Endometrium (tissue), 2 donors: ENCODE results near the gene CDK5RAP2.

ENCODE experiments used
- FAIRE-seq: peaks from 2 replicates; lab custom pipeline; 2012; peaks lifted over from hg19 to GRCh38; lab: Jason Lieb, UNC
- donor health status: control.
- donor health status: control.

CDK5RAP2 gene

DNA sequence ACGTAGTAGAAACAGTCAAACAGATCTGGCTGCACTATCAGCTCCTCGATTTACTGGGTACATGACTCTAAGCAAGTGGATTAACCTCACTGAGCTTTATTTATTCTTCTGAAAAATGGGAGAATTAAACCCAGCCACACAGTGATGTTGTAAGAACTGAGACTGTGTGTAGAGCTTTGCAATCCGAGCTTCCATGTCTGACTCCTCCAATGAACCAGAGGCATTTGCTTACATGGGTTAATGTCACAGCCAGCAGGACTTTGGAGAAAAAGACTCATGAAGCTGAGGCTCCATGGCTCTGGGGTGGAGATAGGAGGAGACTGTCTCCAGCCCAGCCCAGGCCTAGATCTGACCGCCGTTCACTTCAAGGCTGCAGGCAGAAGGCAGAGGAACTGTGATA is 201.3 kb downstream of the CDK5RAP2 start:
- no peak for FAIRE-seq

DNA sequence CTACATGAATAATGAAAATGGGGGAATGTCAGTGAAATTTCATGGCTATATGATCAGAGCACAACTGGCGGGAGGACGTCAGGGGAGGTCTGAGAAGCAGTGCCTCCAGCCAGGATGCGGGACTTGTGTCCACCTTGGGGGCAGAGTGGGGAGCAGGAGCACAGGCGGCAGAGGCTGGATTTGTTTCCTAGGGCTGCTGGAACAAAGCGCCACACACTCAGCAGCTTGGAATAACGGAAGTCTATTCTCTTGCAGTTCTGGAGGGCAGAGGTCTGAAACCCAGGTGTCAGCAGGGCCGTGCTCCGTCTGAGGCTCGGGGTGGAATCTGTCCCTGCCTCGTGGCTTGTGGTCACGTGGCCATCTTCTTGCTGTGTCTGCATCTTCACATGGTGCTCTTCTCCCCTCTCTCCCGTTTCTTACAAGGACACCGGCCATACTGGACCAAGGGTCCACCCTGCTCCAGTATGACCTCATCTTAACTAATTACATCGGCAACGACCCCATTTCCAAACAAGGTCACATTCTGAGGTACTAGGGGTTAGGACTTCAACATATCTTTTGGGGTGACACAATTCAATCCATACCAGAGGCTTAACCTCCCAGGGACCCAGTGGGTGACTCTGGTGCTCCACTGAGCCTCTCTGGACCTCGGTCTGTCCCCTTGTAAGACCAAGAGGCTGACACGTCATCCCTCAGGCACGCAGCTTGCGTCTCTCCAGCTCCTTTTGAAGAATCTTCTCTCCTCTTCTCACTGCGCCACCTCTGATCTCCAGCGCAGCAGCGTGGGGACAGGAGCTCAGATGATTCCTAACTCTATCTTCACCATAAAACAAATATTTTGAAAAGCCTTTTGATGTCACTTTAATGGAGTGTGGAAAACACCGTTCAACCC is 202.5 kb downstream of the CDK5RAP2 start:
- FAIRE-seq, result no peak

DNA sequence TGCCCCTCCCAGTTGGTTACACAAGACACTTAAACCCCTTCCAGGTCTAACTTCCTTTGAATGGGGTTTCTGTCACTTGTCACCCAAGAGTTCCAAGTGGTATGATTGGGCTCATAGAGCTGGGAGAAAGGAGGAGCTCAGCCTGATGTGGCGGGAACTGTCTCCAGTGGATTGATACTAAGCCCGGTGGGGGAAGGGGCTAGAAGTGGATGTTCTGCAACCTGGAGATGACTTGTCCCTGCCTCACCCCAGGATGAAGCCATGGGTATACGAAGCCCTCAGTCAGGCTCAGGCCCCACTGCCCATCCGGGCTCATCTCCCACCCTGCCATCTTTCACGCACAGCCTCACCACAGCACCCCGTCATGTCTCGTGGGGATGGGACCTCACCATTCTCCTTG is 203.9 kb downstream of the CDK5RAP2 start:
- FAIRE-seq, result no peak

DNA sequence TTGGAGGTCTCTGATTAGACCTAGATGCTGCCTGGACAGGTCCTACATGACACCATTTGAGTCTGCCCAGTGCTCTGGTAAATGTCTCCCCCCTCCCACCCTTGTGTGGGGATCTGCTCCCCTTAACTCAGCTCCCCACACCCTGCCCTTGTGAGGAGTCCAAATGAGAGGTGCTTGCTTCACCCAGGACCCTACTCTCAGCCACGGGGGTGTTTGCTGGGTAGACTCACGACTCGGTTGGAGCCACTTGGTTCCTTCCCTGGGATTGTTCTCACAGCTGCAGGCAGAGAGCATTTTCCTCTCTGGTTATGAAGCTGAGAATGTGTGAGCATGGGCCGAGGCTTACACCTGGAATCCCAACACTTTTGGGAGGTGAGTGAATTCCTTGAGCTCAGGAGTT is 204.7 kb downstream of the CDK5RAP2 start:
- FAIRE-seq, result no peak

DNA sequence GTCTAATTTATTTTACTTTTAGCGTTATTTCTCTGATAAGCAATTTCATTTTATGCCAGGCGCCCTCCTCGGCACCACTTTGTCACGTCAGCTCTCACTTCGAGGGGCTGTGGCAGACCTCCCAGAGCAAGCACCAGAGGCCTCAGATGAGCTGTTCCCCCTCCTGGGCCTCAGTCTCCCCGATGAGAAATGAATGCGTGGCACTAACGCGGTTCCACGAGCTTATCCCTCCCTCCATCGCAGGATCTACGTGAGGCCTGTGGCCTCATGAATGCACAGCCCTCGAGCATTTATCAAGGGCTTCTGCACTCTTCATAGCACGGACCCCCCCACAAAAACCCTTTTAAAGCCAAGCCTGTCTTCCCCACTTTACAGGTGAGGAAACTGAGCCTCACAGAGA is 205.2 kb downstream of the CDK5RAP2 start:
- FAIRE-seq, result no peak

DNA sequence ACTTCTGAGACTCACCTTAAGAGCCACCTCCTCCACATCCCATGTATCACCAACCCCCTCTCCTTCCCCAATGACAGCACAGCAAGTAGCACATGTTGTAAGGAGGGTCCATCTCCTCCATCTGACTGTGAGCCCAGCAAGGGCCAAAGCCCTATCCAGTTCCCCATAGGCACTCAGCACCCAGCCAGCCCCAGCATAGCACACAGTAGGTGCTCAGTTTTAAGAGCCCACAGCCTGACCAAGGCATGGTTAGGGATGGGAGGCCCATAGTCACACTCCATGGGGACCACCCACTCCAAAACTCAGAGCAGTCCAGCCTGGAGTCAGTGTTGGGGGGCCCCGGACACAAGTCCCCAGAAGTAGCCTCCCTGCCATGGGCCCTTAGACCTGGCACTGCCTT is 205.7 kb downstream of the CDK5RAP2 start:
- FAIRE-seq, result no peak

DNA sequence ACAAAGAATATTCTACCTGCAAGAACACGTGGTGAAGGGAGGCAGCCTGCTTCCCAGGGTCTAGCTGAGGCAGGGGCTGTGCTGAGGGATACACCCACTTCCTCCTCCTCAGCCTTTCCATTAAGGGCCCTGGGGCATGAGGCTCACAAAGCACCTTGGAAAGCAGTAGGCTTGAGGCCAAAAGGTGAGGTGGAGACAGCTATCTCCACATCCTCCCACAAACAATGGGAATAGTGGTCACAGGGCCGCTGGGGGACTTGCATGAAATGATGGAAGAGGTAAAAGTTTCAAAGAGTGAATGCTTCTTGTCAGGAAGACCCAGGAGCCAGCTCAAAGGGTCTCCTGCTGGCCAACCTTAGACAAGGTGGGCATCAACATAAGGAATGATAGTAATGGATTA is 207.9 kb downstream of the CDK5RAP2 start:
- no peak for FAIRE-seq

DNA sequence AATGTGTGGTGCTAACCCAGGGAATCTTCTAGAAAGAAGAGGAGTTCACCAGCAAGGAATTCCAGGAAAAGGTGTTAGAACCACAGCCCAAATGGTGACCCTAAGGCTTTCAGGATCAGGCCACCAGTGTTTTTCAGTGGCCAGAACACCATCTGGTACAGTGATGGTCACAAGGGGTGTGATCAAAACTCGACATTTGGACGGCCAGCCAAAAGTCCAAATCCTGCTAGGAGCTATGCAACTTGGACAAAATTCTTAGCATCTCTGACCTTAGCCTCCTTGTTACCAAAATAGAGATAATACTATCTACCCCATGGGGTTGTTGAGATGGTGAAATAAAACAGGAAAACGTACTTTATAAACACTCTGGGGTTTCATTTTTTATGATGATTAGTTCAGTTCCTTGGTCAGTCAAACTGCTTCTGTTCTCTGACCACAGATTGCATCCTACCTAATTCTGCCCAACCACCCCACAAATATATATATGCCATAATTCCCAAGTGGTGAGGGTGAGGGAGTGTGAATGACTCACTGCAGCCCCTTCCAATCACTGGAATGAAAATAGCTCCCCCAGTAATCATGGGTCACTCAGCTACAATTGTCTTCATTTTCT is 210.3 kb downstream of the CDK5RAP2 start:
- no peak for FAIRE-seq

DNA sequence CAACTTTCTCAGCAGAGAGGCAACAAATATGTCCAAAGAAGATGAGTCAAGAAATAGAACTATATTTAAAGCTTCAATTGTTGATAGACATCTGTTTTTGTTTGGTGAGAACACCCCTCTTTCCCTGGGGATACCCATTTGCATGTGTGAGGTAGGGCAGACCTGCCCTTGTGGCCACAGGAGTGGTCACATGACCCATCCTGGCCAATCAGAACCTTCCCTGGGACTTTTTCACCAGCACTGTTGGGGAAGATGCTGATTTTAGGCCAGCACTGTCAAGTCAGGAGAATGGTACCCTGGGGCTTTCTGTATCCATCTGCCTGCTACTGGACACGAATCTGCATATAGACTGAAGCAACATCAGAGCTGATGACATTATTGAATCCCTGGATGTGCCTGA is 211.2 kb downstream of the CDK5RAP2 start:
- no peak for FAIRE-seq

DNA sequence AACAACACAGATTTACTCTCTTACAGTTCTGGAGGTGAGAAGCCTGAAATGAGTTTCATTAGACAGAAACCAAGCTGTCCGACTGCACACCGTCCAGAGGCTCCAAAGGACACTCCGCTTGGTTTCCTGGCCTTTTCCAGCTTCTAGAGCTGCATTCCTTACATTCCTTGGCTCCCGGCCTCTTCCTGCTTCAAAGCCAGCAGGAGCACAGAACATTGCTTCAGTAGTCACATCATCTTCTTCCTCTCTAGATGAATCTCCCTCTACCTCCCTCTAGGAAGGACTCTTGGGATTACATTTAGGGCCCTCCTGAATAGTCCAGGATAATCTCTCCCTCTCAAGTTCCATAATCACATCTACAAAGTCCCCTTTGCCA is 213.3 kb downstream of the CDK5RAP2 start:
- no peak for FAIRE-seq

DNA sequence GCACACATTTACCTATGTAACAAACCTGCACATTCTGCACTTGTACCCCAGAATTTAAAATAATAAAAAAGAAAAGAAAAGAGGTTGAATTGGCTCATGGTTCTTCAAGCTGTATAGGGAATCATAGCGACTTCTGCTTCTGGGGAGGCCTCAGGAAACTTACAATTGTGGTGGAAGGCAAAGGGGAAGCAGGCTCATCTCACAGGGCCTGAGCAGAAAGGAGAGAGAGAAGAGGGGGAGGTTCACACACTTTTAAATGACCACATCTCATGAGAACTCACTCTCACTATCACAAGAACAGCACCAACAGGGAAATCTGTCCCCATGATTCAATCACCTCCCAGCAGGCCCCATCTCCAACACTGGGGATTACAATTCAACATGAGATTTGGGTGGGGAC is 214.6 kb downstream of the CDK5RAP2 start:
- FAIRE-seq, result no peak

DNA sequence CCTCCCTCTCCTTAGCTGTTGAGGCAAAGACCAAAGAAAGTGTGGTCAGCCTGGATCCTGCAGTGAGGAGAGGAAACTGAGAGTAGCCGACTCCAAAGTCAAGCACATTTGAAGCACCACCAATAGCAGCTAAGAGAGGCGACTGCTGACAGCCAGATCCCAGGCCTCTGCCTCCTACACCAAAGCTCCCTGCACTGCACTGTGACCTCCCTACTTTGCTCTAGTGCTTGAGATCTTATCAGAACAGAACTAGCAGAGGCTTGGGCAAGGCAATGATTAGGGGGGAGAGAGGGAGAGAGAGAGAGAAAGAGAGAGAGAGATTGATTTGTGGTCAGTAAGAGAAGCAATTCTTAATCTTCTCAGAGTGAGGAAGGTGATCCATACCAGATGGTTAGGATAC is 216.3 kb downstream of the CDK5RAP2 start:
- no peak for FAIRE-seq

DNA sequence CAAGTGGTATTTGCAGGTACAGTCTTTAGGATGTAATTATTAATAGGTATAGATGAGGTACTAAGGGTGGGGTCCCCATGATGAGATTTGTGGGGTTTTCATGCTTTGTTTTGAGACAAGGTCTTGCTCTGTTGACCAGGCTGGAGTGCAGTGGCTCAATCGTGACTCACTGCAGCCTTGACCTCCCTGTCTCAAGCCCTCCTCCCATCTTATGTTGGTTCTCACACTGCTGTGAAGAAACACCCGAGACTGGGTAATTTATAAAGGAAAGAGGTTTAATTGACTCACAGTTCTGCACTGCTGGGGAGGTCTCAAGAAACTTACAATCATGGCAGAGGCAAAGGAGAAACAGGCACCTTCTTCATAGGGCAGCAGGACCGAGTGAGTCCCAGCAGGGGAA is 217.5 kb downstream of the CDK5RAP2 start:
- no peak for FAIRE-seq

DNA sequence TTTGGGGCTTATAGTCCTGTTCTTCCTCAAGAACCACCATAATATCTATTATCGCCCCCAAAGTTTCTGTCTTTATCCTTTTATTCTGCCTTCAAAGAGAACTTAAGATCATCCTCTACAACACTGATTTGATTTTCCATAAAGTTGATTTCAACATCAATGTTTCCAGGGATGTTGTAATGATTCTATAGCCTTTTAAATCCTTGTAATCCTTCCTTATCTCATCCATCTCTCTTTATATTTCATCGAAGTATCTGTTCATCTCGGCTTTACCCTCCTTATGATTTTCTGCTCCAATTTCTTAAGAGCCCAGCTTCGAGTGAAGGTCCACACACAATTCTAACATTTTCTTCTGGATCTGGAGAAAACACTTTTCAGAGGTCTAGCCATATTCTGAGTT is 218.4 kb downstream of the CDK5RAP2 start:
- FAIRE-seq, result no peak

DNA sequence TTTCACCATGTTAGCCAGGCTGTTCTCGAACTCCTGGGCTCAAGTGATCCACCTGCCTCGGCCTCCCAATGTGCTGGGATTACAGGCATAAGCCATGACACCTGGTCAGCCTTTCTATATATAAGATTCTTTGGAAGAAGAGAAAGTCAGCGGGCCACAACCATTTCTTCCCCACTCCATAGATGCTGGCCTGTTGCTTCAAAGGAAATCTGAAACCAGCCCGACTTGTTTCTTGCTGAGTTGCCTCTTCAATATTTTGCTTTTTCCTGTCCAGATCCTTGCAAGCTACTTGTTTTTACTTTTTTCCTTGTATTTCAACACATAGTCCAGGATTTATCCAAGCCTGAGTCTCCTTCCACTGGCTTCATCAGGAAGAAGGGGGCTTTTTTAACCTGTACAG is 219.5 kb downstream of the CDK5RAP2 start:
- FAIRE-seq, result no peak

DNA sequence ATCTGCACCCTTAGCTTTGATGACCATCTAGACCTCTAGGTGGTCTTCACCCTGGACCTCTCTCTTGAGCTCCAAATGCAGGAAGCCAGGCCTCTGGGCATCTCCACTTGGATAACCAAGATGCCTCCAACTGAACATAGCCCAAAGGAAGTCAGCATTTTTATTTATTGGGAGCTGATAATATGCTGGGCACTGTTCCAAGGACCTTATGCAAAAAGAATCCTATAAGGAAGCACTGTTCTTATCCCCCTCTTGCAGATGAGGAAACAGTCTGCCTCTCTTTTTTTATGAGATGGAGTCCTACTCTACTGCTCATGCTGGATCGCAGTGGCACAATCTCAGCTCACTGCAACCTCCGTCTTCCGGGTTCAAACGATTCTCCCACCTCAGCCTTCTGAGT is 219.9 kb downstream of the CDK5RAP2 start:
- no peak for FAIRE-seq

DNA sequence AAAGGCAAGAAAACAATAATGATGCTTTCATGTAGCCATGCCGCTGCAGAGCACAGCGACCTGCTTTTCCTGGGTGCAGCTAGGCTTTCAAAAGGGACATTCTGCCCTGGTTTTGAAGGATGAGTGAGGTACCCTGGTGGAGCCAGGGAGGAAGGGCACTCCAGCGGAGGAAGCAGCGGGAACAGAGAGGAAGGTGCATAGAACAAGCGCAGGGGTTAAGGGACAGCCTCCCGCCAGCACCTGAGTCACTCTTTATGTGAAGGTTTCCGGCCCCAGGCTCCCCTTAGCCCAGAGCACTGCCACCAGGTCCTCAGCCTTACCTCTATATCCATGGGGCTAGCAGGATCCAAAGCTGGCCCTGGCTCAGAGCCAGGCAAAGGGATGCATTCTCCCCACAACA is 221.1 kb downstream of the CDK5RAP2 start:
- FAIRE-seq, result no peak

DNA sequence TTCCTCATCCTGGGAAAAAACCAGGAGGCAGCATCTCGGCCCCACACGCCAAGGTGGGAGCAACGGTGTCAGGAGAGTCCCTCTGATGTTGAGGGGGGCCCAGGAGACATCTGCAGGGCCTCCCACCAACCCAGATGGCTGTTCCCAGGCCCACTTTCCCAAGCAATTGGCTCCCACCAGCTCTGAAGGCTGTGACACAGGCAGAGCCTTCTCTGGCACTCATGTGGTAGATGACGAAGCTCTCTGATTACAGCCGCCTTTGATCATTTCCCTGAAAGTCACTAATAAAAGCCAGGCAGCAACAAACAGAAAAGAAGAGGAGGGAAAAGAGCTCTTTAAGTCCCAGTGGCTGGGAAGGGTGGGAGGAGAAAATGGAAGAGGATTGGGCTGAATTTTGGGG is 226.5 kb downstream of the CDK5RAP2 start:
- FAIRE-seq, result no peak

DNA sequence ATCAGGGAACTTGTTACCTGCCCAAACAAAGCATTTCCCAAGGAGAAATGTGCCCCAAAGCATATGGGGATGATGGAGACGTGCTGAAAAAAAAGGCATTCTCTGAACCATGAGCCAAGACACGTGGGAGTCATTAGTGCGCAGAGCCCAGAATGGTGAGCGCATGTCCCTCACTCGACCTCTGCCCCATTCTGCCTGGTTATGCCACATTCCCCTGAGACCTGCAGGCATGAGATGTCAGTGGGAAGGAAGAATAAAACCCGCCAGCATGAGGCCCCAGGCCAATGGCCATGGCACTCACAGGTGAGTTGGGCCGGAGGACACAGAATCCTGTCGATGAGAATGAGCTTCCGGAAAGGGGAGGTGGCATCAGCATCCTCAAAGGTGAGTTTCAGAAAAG is 228.9 kb downstream of the CDK5RAP2 start:
- no peak for FAIRE-seq

DNA sequence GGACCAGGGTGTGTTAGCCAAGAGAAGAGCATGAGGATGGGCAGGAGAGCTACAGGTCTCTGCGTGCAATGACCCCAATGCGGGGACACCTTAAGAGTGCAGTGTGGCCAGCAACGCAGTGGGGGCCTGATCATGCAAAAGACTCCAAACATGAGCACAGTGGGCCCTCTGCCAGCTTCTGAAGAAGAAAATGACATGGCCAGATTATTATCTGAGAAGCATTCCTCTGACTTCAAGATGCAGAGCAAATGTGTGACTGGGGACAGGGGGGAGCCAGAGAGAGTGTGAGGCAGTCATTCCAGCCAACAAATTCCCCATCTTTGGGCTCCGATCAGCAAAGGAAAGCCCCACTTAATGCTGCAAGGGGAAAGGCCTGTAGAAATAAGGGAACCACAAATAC is 229.4 kb downstream of the CDK5RAP2 start:
- FAIRE-seq, result no peak

DNA sequence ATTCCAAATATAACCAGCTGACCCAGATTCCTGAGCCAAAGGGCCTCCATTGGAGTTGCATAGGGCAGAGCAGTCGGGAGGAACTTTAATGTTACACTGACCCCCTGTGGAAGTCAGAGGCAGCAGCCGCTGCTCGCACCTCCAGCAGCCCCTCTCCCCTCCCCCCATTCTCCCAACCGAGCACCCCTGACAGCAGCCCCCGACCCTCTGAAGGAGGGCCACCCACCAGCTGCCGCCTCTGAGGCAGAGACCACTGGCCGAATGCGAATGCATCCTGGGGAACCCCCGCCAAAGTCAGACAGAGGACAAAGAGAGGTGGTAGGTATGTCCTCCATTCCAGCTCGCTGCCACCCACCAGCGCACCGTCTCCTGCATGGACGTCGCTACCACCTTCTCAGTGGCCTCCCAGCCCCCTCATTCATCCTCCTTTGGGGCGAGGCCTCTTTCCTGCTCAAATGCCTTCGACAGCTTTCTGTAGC is 231.0 kb downstream of the CDK5RAP2 start:
- no peak for FAIRE-seq

DNA sequence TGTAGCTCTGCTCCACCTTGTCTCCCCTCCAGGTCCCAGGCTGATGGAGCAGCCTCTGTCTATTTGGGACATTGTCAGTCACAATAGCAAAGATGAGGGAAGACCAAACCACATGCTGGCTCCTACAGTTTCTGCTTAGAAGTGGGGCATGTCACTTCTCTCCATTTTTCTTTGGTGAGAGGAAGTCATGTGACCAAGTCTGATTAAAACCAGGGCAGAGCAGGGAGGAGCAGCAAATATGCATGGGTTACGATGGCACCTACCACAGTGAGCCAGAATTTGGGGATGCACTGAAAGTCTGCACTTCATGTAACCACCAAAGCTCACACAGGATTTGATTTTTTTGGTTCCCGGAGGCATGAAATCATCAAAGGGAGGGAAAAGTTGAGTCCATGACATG is 234.6 kb downstream of the CDK5RAP2 start:
- no peak for FAIRE-seq

DNA sequence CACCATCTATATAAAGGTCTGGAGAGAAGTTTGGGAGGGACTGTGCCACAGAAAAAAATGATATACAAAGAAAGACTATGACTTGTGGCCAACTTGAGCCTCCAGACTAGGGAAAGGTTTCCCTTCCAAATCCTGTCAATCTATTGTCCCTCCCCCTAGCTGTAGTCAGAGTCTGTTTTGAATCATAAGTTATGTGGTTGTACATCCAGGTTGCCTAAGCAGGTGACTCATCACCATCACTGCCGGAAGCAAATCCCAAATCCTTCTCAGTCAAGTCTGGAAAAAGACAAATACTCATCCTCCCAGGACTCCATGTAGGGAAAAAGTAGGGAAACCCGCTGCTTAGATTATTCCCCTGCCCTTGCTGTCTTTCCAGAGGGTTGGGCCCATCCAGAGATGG is 235.7 kb downstream of the CDK5RAP2 start:
- no peak for FAIRE-seq

DNA sequence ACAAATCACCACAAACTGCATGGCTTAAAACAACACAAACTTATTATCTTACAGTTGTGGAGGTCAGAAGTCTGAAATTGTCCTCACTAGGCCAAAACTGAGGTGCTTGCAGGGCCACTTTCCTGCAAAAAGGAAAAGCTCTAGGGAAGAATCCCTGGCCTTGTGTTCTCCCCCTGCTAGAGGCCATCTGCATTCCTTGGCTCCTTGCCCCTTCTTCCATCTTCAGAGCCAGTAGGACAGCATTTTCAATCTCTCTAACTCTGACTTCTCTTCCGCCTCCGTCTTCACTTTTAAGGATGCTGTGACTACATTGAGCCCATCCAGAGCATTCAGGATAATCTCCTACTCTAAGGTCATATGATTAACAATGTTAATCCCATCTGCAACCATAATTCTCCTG is 236.6 kb downstream of the CDK5RAP2 start:
- FAIRE-seq, result no peak
